ENCODE data around the gene ADAMTS12. TPM values are rescaled to one million over a fixed set of nuclear protein-coding genes. Genes with fewer than 3 reads are reported as not detected.

The ADAMTS12 gene
- total RNA-seq, 2 experiments from 2014 or later, result not detected

GRCh38 chr5:33738967-33739366 is 152.8 kb downstream of the ADAMTS12 start:
- no peak overlapping the region for H3K4me3 Mint-ChIP-seq
- ChIA-PET POLR2A (no interaction called here), CTCF (no interaction called here)
- H3K9me3 Mint-ChIP-seq (ENCODE audit: insufficient read depth), result no peaks in the 10 kb centered on the region
- H3K4me1 Mint-ChIP-seq (ENCODE audit: low read depth), result no peaks in the 10 kb centered on the region
- no peak overlapping the region for H3K27ac Mint-ChIP-seq
- ATAC-seq (no peak), DNase-seq (no peak)
- no peaks in the 10 kb centered on the region for H3K36me3 Mint-ChIP-seq (ENCODE audit: low read depth)
- H3K27me3 Mint-ChIP-seq (ENCODE audit: low read depth), result peaks cover 6% of the 10 kb centered on the region

- DNase-seq (no peak), ATAC-seq (no peak)
- ChIA-PET CTCF (interaction anchor here (2.6 kb wide), 1 partner anchor 197 kb away, joined by 6 read pairs; no protein-coding TSS in a partner anchor), POLR2A (no interaction called here)
- Mint-ChIP-seq H3K36me3 (ENCODE audit: low read depth) (no peaks in the 10 kb centered on the region), H3K27me3 (ENCODE audit: low read depth) (peaks cover 6% of the 10 kb centered on the region), H3K4me3 (no peak overlapping the region), H3K4me1 (ENCODE audit: low read depth) (no peaks in the 10 kb centered on the region), H3K27ac (no peak overlapping the region), H3K9me3 (ENCODE audit: insufficient read depth) (no peaks in the 10 kb centered on the region)
Measured at GRCh38 chr5:33738097-33738496, 153.7 kb downstream of the ADAMTS12 start.

- Mint-ChIP-seq H3K4me3 (no peak overlapping the region), H3K36me3 (ENCODE audit: low read depth) (no peaks in the 10 kb centered on the region), H3K27me3 (ENCODE audit: low read depth) (peaks cover 6% of the 10 kb centered on the region), H3K27ac (no peak overlapping the region), H3K4me1 (ENCODE audit: low read depth) (no peaks in the 10 kb centered on the region), H3K9me3 (ENCODE audit: insufficient read depth) (no peaks in the 10 kb centered on the region)
- DNase-seq (no peak), ATAC-seq (no peak)
- CTCF ChIA-PET, result interaction anchor here (2.6 kb wide), 1 partner anchor 197 kb away, joined by 6 read pairs; no protein-coding TSS in a partner anchor
- POLR2A ChIA-PET, result no interaction called here
Measured at GRCh38 chr5:33737697-33738096, 154.1 kb downstream of the ADAMTS12 start.

GRCh38 chr5:33737284-33737683 is 154.5 kb downstream of the ADAMTS12 start:
- ATAC-seq (no peak), DNase-seq (no peak)
- Mint-ChIP-seq H3K9me3 (ENCODE audit: insufficient read depth) (no peaks in the 10 kb centered on the region), H3K36me3 (ENCODE audit: low read depth) (no peaks in the 10 kb centered on the region), H3K4me1 (ENCODE audit: low read depth) (no peaks in the 10 kb centered on the region), H3K27ac (no peak overlapping the region), H3K27me3 (ENCODE audit: low read depth) (peaks cover 6% of the 10 kb centered on the region), H3K4me3 (no peak overlapping the region)
- ChIA-PET POLR2A (no interaction called here), CTCF (interaction anchor here (2.6 kb wide), 1 partner anchor 198 kb away, joined by 6 read pairs; no protein-coding TSS in a partner anchor)

- DNase-seq (no peak), ATAC-seq (no peak)
- Mint-ChIP-seq H3K4me1 (ENCODE audit: low read depth) (no peaks in the 10 kb centered on the region), H3K4me3 (no peak overlapping the region), H3K27me3 (ENCODE audit: low read depth) (peaks cover 6% of the 10 kb centered on the region), H3K9me3 (ENCODE audit: insufficient read depth) (no peaks in the 10 kb centered on the region), H3K36me3 (ENCODE audit: low read depth) (no peaks in the 10 kb centered on the region), H3K27ac (no peak overlapping the region)
- ChIA-PET POLR2A (no interaction called here), CTCF (interaction anchor here (2.6 kb wide), 1 partner anchor 198 kb away, joined by 6 read pairs; no protein-coding TSS in a partner anchor)
Measured at GRCh38 chr5:33736510-33736909, 155.3 kb downstream of the ADAMTS12 start.

GRCh38 chr5:33735072-33735471 is 156.7 kb downstream of the ADAMTS12 start:
- POLR2A ChIA-PET, result no interaction called here
- no peak for ATAC-seq
- CTCF ChIA-PET, result interaction anchor here (1.3 kb wide), 1 partner anchor 34 kb away, joined by 3 read pairs; no protein-coding TSS in a partner anchor
- DNase-seq, result no peak
- Mint-ChIP-seq H3K27ac (no peak overlapping the region), H3K27me3 (ENCODE audit: low read depth) (peaks cover 6% of the 10 kb centered on the region), H3K4me1 (ENCODE audit: low read depth) (no peaks in the 10 kb centered on the region), H3K4me3 (no peak overlapping the region), H3K36me3 (ENCODE audit: low read depth) (no peaks in the 10 kb centered on the region), H3K9me3 (ENCODE audit: insufficient read depth) (no peaks in the 10 kb centered on the region)

GRCh38 chr5:33734537-33734936 is 157.3 kb downstream of the ADAMTS12 start:
- ATAC-seq, result no peak
- CTCF ChIA-PET, result interaction anchor here (0.8 to 1.3 kb wide), 2 partner anchors 34 to 235 kb away, joined by 3 read pairs; no protein-coding TSS in a partner anchor
- Mint-ChIP-seq H3K27ac (no peak overlapping the region), H3K4me3 (no peak overlapping the region), H3K36me3 (ENCODE audit: low read depth) (no peaks in the 10 kb centered on the region), H3K9me3 (ENCODE audit: insufficient read depth) (no peaks in the 10 kb centered on the region), H3K4me1 (ENCODE audit: low read depth) (no peaks in the 10 kb centered on the region), H3K27me3 (ENCODE audit: low read depth) (peaks cover 6% of the 10 kb centered on the region)
- POLR2A ChIA-PET, result no interaction called here
- no peak for DNase-seq

GRCh38 chr5:33733225-33733624 is 158.6 kb downstream of the ADAMTS12 start:
- CTCF ChIA-PET, result no interaction called here

GRCh38 chr5:33726422-33727165 is 165.2 kb downstream of the ADAMTS12 start:
- Mint-ChIP-seq H3K27me3 (ENCODE audit: low read depth) (no peaks in the 10 kb centered on the region), H3K4me1 (ENCODE audit: low read depth) (no peaks in the 10 kb centered on the region), H3K4me3 (no peak overlapping the region), H3K36me3 (ENCODE audit: low read depth) (no peaks in the 10 kb centered on the region), H3K27ac (no peak overlapping the region), H3K9me3 (ENCODE audit: insufficient read depth) (no peaks in the 10 kb centered on the region)
- ChIA-PET POLR2A (no interaction called here), CTCF (no interaction called here)
- no peak for DNase-seq
- ATAC-seq, result no peak

More at GRCh38 chr5:33733225-33733624, 158.6 kb downstream of the ADAMTS12 start:
- ATAC-seq, result no peak
- no peak overlapping the region for H3K4me3 Mint-ChIP-seq
- POLR2A ChIA-PET, result no interaction called here
- no peak overlapping the region for H3K27ac Mint-ChIP-seq
- H3K9me3 Mint-ChIP-seq (ENCODE audit: insufficient read depth), result no peaks in the 10 kb centered on the region
- DNase-seq, result no peak
- no peaks in the 10 kb centered on the region for H3K4me1 Mint-ChIP-seq (ENCODE audit: low read depth)
- H3K27me3 Mint-ChIP-seq (ENCODE audit: low read depth), result peaks cover 6% of the 10 kb centered on the region
- H3K36me3 Mint-ChIP-seq (ENCODE audit: low read depth), result no peaks in the 10 kb centered on the region

GRCh38 chr5:33725806-33726205 is 166.0 kb downstream of the ADAMTS12 start:
- no peaks in the 10 kb centered on the region for H3K27me3 Mint-ChIP-seq (ENCODE audit: low read depth)
- no peaks in the 10 kb centered on the region for H3K4me1 Mint-ChIP-seq (ENCODE audit: low read depth)
- H3K4me3 Mint-ChIP-seq, result no peak overlapping the region
- DNase-seq (no peak), ATAC-seq (no peak)
- H3K27ac Mint-ChIP-seq, result no peak overlapping the region
- no peaks in the 10 kb centered on the region for H3K36me3 Mint-ChIP-seq (ENCODE audit: low read depth)
- POLR2A ChIA-PET, result no interaction called here
- H3K9me3 Mint-ChIP-seq (ENCODE audit: insufficient read depth), result no peaks in the 10 kb centered on the region
- CTCF ChIA-PET, result no interaction called here

- Mint-ChIP-seq H3K4me1 (ENCODE audit: low read depth) (no peaks in the 10 kb centered on the region), H3K9me3 (ENCODE audit: insufficient read depth) (no peaks in the 10 kb centered on the region), H3K4me3 (no peak overlapping the region), H3K27me3 (ENCODE audit: low read depth) (peaks cover 3% of the 10 kb centered on the region), H3K27ac (no peak overlapping the region), H3K36me3 (ENCODE audit: low read depth) (no peaks in the 10 kb centered on the region)
- ATAC-seq, result no peak
- ChIA-PET POLR2A (no interaction called here), CTCF (no interaction called here)
- no peak for DNase-seq
Measured at GRCh38 chr5:33721491-33722200, 170.1 kb downstream of the ADAMTS12 start.

- ChIA-PET POLR2A (no interaction called here), CTCF (no interaction called here)
- Mint-ChIP-seq H3K4me1 (ENCODE audit: low read depth) (no peaks in the 10 kb centered on the region), H3K36me3 (ENCODE audit: low read depth) (no peaks in the 10 kb centered on the region), H3K27ac (no peak overlapping the region), H3K9me3 (ENCODE audit: insufficient read depth) (no peaks in the 10 kb centered on the region), H3K4me3 (no peak overlapping the region), H3K27me3 (ENCODE audit: low read depth) (peaks cover 3% of the 10 kb centered on the region)
- DNase-seq, result no peak
- ATAC-seq, result no peak
Measured at GRCh38 chr5:33720176-33720575, 171.6 kb downstream of the ADAMTS12 start.
